ENCODE data around the gene RHOH.

DNA sequence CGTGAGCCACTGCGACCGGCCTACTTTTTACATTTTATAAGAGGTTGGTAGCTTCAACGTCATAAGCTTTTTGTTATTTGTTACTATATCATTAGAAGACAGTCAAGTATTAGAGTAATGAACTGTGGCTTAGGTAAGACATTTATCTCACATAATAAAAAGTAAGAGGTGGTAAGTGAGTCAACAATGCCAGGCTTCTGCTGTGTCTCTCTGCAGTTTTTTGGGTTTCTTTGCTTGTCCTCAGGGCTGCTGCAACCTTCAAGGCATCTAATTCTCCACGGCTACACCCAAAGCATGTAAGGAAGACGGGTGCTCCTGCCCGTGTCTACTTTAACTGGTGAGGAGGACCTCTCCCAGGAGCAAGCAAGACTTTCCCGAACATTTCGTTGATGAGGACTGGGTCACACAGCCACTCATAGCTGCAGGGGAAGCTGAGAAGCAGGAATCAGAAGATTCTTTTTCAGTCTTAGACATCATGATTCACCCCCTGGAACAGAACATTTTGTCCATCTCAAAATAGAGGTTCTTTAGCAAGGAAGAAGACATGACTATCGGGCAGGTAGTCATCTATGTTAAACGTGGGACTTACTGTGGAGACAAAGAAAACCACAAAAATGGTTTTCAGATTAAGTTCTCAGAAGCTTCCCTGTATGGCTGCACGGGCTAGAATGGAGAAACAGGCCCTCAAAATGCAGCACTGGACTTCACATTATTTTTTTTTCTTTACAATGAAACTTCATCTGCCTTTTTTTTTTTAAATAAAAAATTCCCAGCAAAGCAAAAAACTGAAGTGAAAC is 13.0 kb upstream of the RHOH start:
- TF ChIP-seq, protein P1, sequence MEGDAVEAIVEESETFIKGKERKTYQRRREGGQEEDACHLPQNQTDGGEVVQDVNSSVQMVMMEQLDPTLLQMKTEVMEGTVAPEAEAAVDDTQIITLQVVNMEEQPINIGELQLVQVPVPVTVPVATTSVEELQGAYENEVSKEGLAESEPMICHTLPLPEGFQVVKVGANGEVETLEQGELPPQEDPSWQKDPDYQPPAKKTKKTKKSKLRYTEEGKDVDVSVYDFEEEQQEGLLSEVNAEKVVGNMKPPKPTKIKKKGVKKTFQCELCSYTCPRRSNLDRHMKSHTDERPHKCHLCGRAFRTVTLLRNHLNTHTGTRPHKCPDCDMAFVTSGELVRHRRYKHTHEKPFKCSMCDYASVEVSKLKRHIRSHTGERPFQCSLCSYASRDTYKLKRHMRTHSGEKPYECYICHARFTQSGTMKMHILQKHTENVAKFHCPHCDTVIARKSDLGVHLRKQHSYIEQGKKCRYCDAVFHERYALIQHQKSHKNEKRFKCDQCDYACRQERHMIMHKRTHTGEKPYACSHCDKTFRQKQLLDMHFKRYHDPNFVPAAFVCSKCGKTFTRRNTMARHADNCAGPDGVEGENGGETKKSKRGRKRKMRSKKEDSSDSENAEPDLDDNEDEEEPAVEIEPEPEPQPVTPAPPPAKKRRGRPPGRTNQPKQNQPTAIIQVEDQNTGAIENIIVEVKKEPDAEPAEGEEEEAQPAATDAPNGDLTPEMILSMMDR (optimal IDR thresholded peaks at IDR 0.05 in 1 of 3, IDR thresholded peaks at IDR 0.05 in 1 of 3, conservative IDR thresholded peaks at IDR 0.05 in 1 of 3; ENCODE audit: extremely low read depth in 1 of 3, insufficient read depth in 2 of 3, low read length in 3 of 3), result no peak
- TF ChIP-seq EZH2 (IDR thresholded peaks at IDR 0.05; ENCODE audit: low read length), result no peak

Measured in keratinocyte (primary cell).